ENCODE results near the gene SIX3. TPM values are rescaled to one million over a fixed set of nuclear protein-coding genes. Genes with fewer than 3 reads are reported as not detected.

Gene SIX3
- total RNA-seq, 3 donors from 2014 or later (not counting 1 experiment from before 2014, with no cell fraction given), result 0.15 to 0.39 TPM; not detected in 1

DNA sequence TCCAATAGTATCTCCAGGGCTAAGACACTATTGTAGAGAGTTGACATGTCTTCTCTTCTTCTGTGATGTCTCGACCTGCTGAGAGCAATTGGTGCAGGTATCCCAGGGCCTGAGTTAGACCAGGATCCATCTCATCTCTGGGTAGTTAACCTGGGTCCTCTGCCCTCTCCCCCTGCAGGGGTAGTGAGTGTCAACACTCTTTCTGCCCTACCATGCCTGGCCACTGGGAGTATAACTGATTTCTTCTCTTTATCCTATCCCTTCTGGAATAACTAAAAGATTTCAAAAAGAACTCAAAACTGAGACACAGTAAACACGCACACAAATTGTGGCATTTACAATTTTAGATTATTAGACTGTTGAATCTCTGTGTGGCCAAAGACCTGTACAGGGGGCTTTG, 20.8 kb upstream of the SIX3 start:
- peaks cover 55 to 76% of the 10 kb centered on the region in 2 donors for H3K27me3 Mint-ChIP-seq (ENCODE audit: low read depth in 2 of 2)
- Histone ChIP-seq H3K27ac (ENCODE audit: low read length) (no peak overlapping the region), H3K4me1 (ENCODE audit: control insufficient read depth, insufficient read depth, low read length) (no peaks in the 10 kb centered on the region), H3K27me3 (ENCODE audit: control insufficient read depth, insufficient read depth, low read length) (peaks cover 15% of the 10 kb centered on the region), H3K4me3 (ENCODE audit: low read length) (no peak overlapping the region), H3K9me3 (ENCODE audit: control insufficient read depth, insufficient read depth, low read length) (no peaks in the 10 kb centered on the region), H3K36me3 (ENCODE audit: control insufficient read depth, insufficient read depth, low read length) (no peaks in the 10 kb centered on the region)
- ATAC-seq (no peak), DNase-seq (no peak)
- H3K4me1 Mint-ChIP-seq, result no peaks in the 10 kb centered on the region
- H3K36me3 Mint-ChIP-seq, result no peaks in the 10 kb centered on the region
- TF ChIP-seq CTCF (IDR thresholded peaks at IDR 0.05), result no peak
- no peak overlapping the region for H3K27ac Mint-ChIP-seq
- no peak overlapping the region for H3K4me3 Mint-ChIP-seq
- WGBS (ENCODE audit: insufficient coverage), result 71% methylated on average over 1 of the region's 2 CpGs
- intact Hi-C loops (cut with micrococcal nuclease), result no loop called here
- H3K9me3 Mint-ChIP-seq, result no peaks in the 10 kb centered on the region

GRCh38 chr2:44922776-44923175, 18.7 kb upstream of the SIX3 start:
- no peaks in the 10 kb centered on the region for H3K36me3 ChIP-seq (ENCODE audit: control insufficient read depth, insufficient read depth, low read length)
- H3K9me3 Mint-ChIP-seq, result no peaks in the 10 kb centered on the region
- peaks cover 53 to 86% of the 10 kb centered on the region in 2 donors for H3K27me3 Mint-ChIP-seq (ENCODE audit: low read depth in 2 of 2)
- TF ChIP-seq CTCF (IDR thresholded peaks at IDR 0.05), result no peak
- no peak overlapping the region for H3K4me3 ChIP-seq (ENCODE audit: low read length)
- H3K4me3 Mint-ChIP-seq, result no peak overlapping the region
- H3K27ac ChIP-seq (ENCODE audit: low read length), result no peak overlapping the region
- peaks cover 23% of the 10 kb centered on the region for H3K27me3 ChIP-seq (ENCODE audit: control insufficient read depth, insufficient read depth, low read length)
- no peak for DNase-seq
- ATAC-seq, result no peak
- no peaks in the 10 kb centered on the region for H3K4me1 Mint-ChIP-seq
- no peaks in the 10 kb centered on the region for H3K4me1 ChIP-seq (ENCODE audit: control insufficient read depth, insufficient read depth, low read length)
- no peaks in the 10 kb centered on the region for H3K9me3 ChIP-seq (ENCODE audit: control insufficient read depth, insufficient read depth, low read length)
- intact Hi-C loops (cut with micrococcal nuclease), result no loop called here
- H3K27ac Mint-ChIP-seq, result no peak overlapping the region
- WGBS (ENCODE audit: insufficient coverage), result 80% methylated on average over 6 of the region's 6 CpGs
- H3K36me3 Mint-ChIP-seq, result no peaks in the 10 kb centered on the region

GRCh38 chr2:44925561-44926136, 15.9 kb upstream of the SIX3 start:
- H3K36me3 Mint-ChIP-seq, result no peaks in the 10 kb centered on the region
- Histone ChIP-seq H3K27me3 (ENCODE audit: control insufficient read depth, insufficient read depth, low read length) (peaks cover 31% of the 10 kb centered on the region), H3K36me3 (ENCODE audit: control insufficient read depth, insufficient read depth, low read length) (no peaks in the 10 kb centered on the region), H3K9me3 (ENCODE audit: control insufficient read depth, insufficient read depth, low read length) (no peaks in the 10 kb centered on the region), H3K4me1 (ENCODE audit: control insufficient read depth, insufficient read depth, low read length) (no peaks in the 10 kb centered on the region), H3K4me3 (ENCODE audit: low read length) (no peak overlapping the region), H3K27ac (ENCODE audit: low read length) (no peak overlapping the region)
- ATAC-seq, result no peak
- H3K9me3 Mint-ChIP-seq, result no peaks in the 10 kb centered on the region
- no peak overlapping the region for H3K4me3 Mint-ChIP-seq
- WGBS (ENCODE audit: insufficient coverage), result 33% methylated on average over 3 of the region's 4 CpGs
- no peaks in the 10 kb centered on the region for H3K4me1 Mint-ChIP-seq
- peaks cover 56 to 82% of the 10 kb centered on the region in 2 donors for H3K27me3 Mint-ChIP-seq (ENCODE audit: low read depth in 2 of 2)
- no peak for TF ChIP-seq CTCF (IDR thresholded peaks at IDR 0.05)
- intact Hi-C loops (cut with micrococcal nuclease), result no loop called here
- DNase-seq, result no peak
- no peak overlapping the region for H3K27ac Mint-ChIP-seq

- H3K27me3 Mint-ChIP-seq (ENCODE audit: low read depth in 2 of 2), result peaks cover 60 to 82% of the 10 kb centered on the region in 2 donors
- WGBS (ENCODE audit: insufficient coverage), result 17% methylated on average over 7 of the region's 9 CpGs
- Histone ChIP-seq H3K27ac (ENCODE audit: low read length) (no peak overlapping the region), H3K4me3 (ENCODE audit: low read length) (no peak overlapping the region), H3K9me3 (ENCODE audit: control insufficient read depth, insufficient read depth, low read length) (no peaks in the 10 kb centered on the region), H3K27me3 (ENCODE audit: control insufficient read depth, insufficient read depth, low read length) (peaks cover 30% of the 10 kb centered on the region), H3K4me1 (ENCODE audit: control insufficient read depth, insufficient read depth, low read length) (no peaks in the 10 kb centered on the region), H3K36me3 (ENCODE audit: control insufficient read depth, insufficient read depth, low read length) (no peaks in the 10 kb centered on the region)
- H3K36me3 Mint-ChIP-seq, result no peaks in the 10 kb centered on the region
- ATAC-seq, result no peak
- DNase-seq, result no peak
- no peak for TF ChIP-seq CTCF (IDR thresholded peaks at IDR 0.05)
- H3K27ac Mint-ChIP-seq, result no peak overlapping the region
- no peaks in the 10 kb centered on the region for H3K9me3 Mint-ChIP-seq
- no peak overlapping the region for H3K4me3 Mint-ChIP-seq
- H3K4me1 Mint-ChIP-seq, result no peaks in the 10 kb centered on the region
- intact Hi-C loops (cut with micrococcal nuclease), result no loop called here
Observed at GRCh38 chr2:44926957-44927356, 14.5 kb upstream of the SIX3 start.
